HG02763 (cell line): Measurements from ENCODE around the gene TSPAN18.

ENCODE experiments used
- ATAC-seq: cut with Tn5 transposase; IDR thresholded peaks from one replicate; pipeline ENCODE4 v1.9.1; 2021; ENCODE audit warnings: mild to moderate bottlenecking, moderate library complexity; ENCODE audit not compliant: unreplicated experiment

TSPAN18 gene

DNA sequence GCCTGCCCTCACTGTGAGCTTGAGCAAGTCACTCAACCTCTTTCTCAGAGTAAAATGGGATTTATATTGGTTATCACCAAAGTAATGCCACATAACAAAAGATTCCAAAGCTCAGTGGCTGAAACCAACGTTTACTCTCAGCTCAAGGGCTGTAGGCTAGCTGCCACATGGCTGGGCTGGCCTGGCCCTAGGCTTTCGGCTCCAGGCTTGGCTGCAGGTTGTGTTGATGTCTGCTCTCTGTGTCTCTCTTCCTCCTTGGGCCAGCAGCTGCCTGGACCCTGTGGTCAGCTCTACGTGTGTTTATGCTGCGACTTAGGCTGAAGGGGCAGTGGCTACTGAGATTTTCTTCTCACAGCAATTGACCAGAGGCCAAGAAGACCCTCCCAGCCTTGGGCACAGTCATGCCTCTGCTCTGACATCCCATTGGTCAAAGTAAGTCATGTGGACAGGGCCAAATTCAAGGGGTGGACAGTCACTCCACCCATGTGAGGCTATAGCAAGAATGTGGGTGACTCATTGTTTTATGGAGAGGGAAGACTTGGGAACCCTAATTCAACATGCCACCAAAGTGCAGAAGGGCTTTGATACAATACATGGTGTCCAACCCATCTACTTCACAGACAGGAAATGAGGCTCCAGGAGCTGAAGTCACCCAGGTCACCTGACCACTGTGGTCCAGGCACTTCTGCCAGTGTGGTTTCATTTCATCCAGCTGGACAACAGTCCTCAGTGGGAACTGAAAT is 90.6 kb downstream of the TSPAN18 start:
- no peak for ATAC-seq

GRCh38 chr11:44818110-44818509 is 91.3 kb downstream of the TSPAN18 start:
- ATAC-seq, result no peak

DNA sequence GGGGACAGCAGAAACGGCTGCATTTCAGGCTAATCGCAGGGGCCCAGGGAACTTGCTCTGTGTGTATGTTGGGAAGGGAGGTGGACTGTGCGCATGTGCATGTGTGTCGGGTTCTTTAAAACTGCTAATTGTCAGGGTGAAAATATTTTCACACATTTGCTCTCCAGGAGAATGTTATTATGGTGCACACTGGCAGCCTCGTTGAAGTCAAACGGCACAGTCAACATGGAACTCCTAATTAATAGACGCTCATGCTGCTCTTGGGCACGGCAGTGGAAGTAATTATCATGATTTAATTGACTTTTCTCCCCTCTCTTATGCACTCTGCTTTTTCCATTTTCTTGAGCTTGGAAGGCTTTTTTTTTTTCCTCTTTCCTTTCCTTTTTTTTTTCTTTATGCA is 92.6 kb downstream of the TSPAN18 start:
- no peak for ATAC-seq

DNA sequence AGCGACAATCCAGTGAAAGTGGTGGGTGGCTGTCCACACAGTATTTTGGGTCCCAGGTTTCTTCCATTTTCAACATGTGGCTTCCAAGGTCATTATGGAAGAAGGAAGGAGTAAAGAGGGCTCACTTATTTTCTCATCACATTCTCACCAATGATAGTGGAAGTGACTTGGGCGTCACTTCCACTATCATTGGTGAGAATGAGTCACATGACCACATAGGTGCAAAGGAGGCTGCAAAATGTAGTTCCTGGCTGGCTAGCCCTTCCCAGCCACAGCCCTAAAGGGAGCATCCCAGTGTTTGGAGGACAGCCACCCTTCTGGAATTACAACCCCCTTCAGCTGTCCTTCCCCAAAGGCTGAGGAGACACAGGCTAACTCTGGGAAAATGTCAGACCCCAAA is 95.6 kb downstream of the TSPAN18 start:
- ATAC-seq, result no peak

- ATAC-seq, result no peak
Observed at GRCh38 chr11:44823006-44823405, 96.2 kb downstream of the TSPAN18 start.

DNA sequence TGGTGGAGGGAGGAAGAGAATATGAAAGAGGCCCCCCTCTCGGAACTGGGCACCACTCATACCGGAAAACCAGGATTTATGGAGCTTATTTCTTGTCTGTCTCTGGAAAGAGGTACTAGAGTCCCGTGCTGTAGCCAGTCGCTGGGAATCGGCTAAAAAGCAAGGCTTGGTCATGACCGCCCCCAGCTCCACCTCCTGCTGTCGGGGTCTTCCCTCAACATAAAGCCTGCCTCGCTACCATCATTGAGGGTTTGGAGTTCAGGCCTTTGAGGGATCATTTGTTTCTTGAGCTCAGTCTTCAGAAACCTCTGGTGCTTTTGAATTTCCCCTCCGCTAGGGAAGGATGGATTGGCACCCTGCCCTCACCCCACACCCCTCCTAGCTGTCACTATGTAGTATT is 97.1 kb downstream of the TSPAN18 start:
- no peak for ATAC-seq

GRCh38 chr11:44824300-44824704 is 97.5 kb downstream of the TSPAN18 start:
- no peak for ATAC-seq

DNA sequence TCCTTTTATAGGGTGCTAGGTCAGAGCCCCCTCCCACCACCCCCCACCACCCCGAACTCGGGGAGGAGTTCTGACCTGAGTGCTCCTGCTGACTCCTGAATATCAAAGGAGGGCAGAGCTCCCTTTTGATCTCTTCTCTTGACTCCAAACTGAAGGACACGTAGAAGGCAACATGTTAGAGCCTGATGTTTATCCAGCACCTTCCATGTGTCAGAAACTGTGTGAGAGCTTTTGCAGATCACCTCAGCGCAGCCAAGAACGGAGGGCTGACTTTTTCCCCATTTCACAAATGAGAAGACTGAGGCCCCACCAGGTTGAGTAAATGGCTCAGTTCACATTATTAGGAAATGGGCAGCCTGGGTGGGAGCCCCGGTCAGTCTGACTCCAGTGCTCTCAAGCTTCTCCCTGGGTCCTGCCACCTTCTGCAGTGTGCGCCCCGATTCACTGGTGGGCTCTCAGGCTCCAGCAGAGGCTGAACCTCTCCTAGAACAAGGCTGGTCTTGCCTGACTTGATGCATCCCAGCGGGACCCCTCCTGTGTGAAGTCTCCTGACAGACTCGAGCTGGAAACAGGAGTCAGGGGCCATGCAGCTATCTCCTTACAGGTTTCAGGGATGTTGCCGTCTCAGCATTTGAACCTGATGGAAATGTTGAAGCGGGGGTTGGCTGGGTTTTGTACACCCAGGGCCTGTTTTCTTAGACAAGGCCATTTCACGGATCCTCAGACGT is 98.5 kb downstream of the TSPAN18 start:
- ATAC-seq, result no peak

DNA sequence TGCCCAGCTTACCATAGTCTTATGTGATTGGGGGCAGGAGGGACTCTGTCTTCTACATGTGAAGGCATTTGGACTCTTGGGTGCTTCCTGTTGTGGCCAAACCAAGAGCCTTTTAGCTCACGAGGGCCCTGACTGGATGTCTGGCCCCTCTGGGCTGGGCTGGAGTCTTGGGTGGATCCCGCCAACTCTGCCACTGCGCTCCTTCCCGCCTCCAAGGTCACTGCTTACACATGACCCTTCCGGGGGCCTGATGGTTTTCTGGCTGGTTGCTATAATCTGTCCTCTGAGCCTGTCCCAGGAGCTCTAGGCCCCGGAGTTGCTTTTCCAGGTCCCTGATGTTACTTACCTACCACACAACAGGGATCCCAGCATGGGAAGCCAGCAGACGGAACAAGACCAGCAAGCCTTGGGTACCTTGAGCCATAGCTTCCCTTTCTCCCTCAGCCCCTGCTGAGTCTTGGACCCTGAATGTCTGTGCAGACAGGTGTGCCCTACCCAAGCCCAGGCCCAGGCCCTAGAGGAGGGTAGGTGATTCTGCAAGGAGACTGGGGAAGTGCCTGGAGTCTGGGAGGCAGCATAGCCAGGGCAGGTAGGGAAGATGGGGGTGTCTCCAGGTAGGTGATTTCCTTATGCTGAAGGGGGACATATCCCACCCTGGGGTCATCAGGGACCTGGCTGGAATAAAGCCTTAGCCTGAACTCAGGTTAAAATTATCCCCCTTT is 100.3 kb downstream of the TSPAN18 start:
- no peak for ATAC-seq

DNA sequence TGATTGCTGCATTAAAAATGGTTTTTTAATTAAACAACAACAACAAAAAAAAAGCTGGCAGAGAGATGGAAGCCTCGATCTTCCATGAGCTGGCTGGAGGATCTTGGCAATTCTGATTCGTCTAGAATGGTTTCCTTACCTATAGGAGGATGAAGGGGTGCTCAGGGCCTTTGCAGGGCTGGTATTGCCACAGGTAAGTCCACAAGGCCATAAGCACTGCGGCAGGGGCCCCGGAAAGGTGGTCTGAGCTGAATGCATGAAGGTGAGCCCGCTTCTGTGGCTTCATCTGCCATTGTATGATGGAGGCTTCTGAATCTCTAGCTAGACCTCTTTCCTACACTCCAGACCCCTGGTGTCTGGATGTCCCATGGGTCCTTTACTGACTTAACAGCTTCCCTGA is 101.5 kb downstream of the TSPAN18 start:
- ATAC-seq, result no peak

- ATAC-seq, result no peak
Observed at GRCh38 chr11:44829838-44830237, 103.1 kb downstream of the TSPAN18 start.

GRCh38 chr11:44831605-44832394 is 105.0 kb downstream of the TSPAN18 start:
- ATAC-seq, result no peak

DNA sequence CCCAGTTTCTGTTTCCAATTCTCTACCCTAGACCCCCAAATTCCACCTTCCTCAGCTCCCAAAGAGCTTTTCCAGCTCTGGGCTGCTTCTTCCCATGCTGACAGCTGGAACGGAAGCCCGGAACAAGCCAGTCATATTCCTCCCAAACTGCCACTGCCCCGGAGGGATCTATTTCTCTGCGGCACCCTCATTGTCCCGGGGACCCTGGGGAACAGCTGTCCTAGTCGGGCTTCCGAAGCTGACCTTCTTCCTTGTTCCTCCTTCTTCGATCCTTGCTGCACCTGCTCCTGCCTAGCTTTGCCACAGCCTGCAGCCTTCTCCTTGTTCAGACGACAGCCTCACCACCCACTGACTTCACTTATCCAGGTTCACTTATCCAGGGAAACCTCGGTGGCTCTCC is 105.7 kb downstream of the TSPAN18 start:
- ATAC-seq, result no peak

DNA sequence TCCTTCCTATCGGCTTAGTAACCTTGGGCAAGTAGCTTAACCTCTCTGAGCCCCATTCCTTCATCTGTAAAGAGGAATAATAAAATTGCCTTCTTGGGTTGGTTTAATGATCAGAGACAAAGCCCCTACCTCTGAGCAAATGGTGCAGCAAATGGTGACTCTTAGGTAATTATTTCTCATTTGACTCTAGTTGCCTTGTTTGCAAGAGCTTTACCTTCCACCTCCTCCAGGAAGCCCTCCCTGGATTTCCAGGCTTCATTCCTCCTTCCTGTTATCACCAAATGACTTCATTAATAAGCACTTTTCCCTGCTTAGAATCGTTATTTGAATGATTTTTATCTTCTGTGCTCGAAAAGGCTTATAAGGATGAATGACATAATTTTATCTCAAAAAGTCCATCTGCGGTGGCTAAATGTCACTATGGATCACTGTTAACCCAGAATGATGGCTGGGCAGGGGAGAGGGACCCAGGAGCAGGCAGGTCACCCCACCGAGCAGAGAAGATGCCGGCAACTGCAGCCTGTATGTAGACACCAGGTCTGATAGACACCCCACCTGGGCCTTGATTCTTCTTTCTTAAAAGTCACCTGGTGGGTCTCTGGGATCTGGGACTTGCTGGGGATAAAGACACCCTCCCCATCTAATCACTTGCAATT is 106.6 kb downstream of the TSPAN18 start:
- no peak for ATAC-seq

DNA sequence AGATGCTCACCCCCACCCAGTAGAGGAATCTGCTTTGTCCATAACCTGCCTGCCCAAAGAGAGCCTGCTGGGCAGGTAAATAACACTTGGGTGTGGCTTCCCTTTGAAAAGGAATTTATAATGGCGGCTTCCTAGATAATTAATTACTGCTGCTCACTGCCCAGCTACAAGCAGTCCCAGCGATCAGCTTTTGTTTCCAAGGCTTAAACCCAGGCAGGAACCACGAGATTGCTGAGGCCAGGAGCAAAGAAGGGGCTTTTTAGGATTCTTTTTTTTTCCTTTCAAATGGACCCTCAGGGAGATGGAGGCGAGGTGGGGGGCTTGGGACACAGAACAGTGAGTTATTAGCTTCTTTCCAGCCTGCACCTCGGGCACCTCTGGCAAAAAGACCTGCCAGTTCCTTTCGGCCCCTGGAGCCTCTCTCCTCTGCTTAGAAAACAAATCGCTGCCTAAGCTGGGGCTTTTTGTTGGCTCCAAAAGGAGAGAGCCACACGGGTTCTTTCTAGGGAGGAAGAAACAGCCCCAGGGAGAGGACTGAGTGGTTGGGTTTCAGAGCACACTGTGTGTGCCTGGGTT is 107.2 kb downstream of the TSPAN18 start:
- no peak for ATAC-seq

DNA sequence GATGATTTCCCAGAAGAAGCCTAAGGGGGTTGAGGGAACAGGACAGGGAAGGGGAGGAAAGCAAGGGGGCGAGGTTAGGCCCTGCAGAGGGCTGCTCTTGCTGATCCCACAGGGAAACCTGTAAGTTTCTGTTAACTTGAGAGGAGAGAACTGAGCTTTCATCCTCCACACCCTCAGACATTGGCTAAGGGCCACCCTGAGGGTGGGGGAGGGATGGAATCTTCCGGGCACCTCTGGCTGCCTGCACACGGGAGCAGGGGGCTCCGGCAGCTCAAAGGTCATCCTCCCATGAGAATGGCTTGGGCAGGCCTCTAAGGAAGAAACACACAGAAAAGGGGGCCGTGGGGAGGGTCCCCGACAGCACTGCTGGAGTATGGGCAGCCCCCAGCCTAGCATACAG is 108.1 kb downstream of the TSPAN18 start:
- ATAC-seq, result no peak

GRCh38 chr11:44835296-44835695 is 108.5 kb downstream of the TSPAN18 start:
- ATAC-seq, result no peak

DNA sequence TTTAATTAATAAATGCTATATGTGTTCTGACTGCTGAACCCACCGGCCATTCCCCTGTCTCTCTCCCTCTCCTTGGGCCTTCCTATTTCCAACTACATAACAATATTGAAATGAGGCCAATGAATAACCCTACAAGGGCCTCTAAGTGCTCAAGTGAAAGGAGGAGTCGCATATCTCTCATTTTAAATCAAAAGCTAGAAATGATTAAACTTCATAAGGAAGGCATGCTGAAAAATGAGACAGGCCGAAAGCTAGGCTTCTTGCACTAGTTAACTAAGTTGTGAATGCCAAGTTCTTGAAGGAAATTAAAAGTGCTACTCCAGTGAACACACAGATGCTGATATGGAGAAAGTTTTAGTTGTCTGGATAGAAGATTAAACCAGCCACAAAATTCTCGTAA is 109.2 kb downstream of the TSPAN18 start:
- ATAC-seq, result no peak

GRCh38 chr11:44837661-44838060 is 110.9 kb downstream of the TSPAN18 start:
- no peak for ATAC-seq

DNA sequence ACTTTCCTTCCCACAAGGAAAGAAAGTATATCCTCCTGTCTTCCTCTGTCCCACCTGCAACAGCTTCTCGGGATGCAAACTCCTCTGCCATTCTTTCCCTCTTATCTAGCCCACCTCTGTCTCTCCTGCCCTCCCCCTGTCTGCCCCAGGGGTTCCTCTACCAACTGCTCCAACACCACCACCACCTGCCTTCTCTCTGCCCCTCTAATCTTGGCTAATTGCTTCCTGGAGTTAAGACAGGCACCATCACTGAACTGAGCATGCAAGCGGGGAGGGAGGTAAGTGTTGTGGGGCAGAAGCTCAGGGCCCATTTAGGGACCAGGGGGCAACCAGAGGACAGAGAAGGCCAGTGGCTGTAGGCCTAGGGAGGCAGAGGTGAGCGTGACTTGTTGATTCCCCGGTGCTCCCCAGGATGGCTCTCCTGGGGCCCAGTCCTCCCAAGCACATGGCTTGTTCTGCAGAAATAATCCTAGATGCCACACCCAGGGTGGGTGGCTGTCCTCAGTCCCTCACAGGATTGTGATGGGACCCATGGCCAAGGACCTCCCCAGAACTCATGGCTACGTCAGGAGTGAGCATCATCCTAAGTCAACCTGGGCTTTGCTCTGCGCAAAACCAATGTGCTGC is 112.8 kb downstream of the TSPAN18 start:
- no peak for ATAC-seq
